C4-2B (cell line): ENCODE results near the gene APOL2.

Source experiments
- ZFX ChIP-seq: fragments of 450-650 bp; IDR thresholded peaks from 2 replicates; pipeline ENCODE4 v1.6.1; 2017
- TF ChIP-seq, protein P1 (sequence below): fragments of 450-650 bp; conservative IDR thresholded peaks from 2 replicates; pipeline ENCODE4 v1.5.1; 2017; ENCODE audit warnings: mild to moderate bottlenecking

DNA sequence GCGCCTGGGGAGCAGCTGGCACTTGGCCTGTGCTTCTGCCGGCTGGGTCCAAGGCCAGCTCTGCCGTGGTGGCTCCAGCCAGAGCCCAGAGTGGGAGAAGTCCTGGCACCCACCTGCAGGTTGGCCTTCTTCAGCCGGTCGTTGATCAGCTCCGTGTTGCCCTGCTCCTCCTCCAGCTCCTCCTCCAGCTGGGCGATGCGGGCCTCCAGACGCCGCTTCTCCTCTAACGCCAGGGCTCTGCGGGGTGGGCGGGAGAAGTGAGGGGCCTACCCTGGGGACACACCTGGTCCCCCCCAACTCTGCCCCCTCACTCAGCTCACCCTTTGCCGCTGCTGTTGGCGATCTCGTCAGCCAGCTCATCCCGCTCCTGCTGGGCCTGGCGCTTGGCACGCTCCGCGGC is 46.2 kb upstream of the APOL2 start:
- TF ChIP-seq, protein P1, sequence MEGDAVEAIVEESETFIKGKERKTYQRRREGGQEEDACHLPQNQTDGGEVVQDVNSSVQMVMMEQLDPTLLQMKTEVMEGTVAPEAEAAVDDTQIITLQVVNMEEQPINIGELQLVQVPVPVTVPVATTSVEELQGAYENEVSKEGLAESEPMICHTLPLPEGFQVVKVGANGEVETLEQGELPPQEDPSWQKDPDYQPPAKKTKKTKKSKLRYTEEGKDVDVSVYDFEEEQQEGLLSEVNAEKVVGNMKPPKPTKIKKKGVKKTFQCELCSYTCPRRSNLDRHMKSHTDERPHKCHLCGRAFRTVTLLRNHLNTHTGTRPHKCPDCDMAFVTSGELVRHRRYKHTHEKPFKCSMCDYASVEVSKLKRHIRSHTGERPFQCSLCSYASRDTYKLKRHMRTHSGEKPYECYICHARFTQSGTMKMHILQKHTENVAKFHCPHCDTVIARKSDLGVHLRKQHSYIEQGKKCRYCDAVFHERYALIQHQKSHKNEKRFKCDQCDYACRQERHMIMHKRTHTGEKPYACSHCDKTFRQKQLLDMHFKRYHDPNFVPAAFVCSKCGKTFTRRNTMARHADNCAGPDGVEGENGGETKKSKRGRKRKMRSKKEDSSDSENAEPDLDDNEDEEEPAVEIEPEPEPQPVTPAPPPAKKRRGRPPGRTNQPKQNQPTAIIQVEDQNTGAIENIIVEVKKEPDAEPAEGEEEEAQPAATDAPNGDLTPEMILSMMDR: no peak
- no peak for TF ChIP-seq ZFX
